ENCODE results near the gene GPR158. TPM values are rescaled to one million over a fixed set of nuclear protein-coding genes. Genes with fewer than 3 reads are reported as not detected.

GPR158 gene
- total and polyA plus RNA-seq, 2 donors (not counting 1 experiment from before 2014, with no cell fraction given) = 0.33 TPM; not detected in 1

GRCh38 chr10:25552283-25552919 is 377.6 kb downstream of the GPR158 start:
- H3K27ac ChIP-seq (ENCODE audit: insufficient read depth, low read length) = no peak overlapping the region
- DNase-seq (ENCODE audit: low read depth in 2 of 2) = peak in 1 of 2 donors; percentile 81
- TF ChIP-seq EZH2 (IDR thresholded peaks at IDR 0.05; ENCODE audit: low read length, missing control alignments) = no peak
- TF ChIP-seq CTCF (conservative IDR thresholded peaks at IDR 0.05 in 1 of 2, IDR thresholded peaks at IDR 0.05 in 1 of 2; ENCODE audit: low read depth in 1 of 2, low read length in 2 of 2) = no peak
- no peak overlapping the region for H3K9ac ChIP-seq (ENCODE audit: insufficient read depth, low read length)
- H3K4me1 ChIP-seq (ENCODE audit: control insufficient read depth, extremely low read depth, insufficient read depth, low read length) = no peaks in the 10 kb centered on the region
- no peak overlapping the region for H3K4me2 ChIP-seq (ENCODE audit: extremely low read depth, insufficient read depth, low read length)
- H3K79me2 ChIP-seq (ENCODE audit: control insufficient read depth, insufficient read depth, low read length) = no peaks in the 10 kb centered on the region
- H4K20me1 ChIP-seq (ENCODE audit: control insufficient read depth, extremely low read depth, insufficient read depth, low read length) = no peaks in the 10 kb centered on the region
- no peak overlapping the region for H2AFZ ChIP-seq (ENCODE audit: low read length)
- no peak overlapping the region for H3K4me3 ChIP-seq (replicated peaks in 1 of 4; ENCODE audit: control extremely low read depth in 1 of 4, insufficient read depth in 1 of 4, low read depth in 3 of 4, low read length in 4 of 4)
- no peaks in the 10 kb centered on the region for H3K9me3 ChIP-seq (ENCODE audit: control insufficient read depth, insufficient read depth, low read depth, low read length)
- no peaks in the 10 kb centered on the region for H3K36me3 ChIP-seq (ENCODE audit: control insufficient read depth, insufficient read depth, low read length)
- H3K27me3 ChIP-seq (ENCODE audit: control insufficient read depth, insufficient read depth, low read length) = no peaks in the 10 kb centered on the region

GRCh38 chr10:25555865-25556264 is 381.1 kb downstream of the GPR158 start:
- Histone ChIP-seq H3K4me2 (ENCODE audit: extremely low read depth, insufficient read depth, low read length) (no peak overlapping the region), H3K9me3 (ENCODE audit: control insufficient read depth, insufficient read depth, low read depth, low read length) (no peaks in the 10 kb centered on the region), H2AFZ (ENCODE audit: low read length) (no peak overlapping the region), H3K36me3 (ENCODE audit: control insufficient read depth, insufficient read depth, low read length) (no peaks in the 10 kb centered on the region), H4K20me1 (ENCODE audit: control insufficient read depth, extremely low read depth, insufficient read depth, low read length) (no peaks in the 10 kb centered on the region), H3K27me3 (ENCODE audit: control insufficient read depth, insufficient read depth, low read length) (no peaks in the 10 kb centered on the region), H3K79me2 (ENCODE audit: control insufficient read depth, insufficient read depth, low read length) (no peaks in the 10 kb centered on the region), H3K4me3 (replicated peaks in 1 of 4; ENCODE audit: control extremely low read depth in 1 of 4, insufficient read depth in 1 of 4, low read depth in 3 of 4, low read length in 4 of 4) (no peak overlapping the region), H3K9ac (ENCODE audit: insufficient read depth, low read length) (no peak overlapping the region), H3K4me1 (ENCODE audit: control insufficient read depth, extremely low read depth, insufficient read depth, low read length) (no peaks in the 10 kb centered on the region), H3K27ac (ENCODE audit: insufficient read depth, low read length) (no peak overlapping the region)
- no peak for TF ChIP-seq CTCF (conservative IDR thresholded peaks at IDR 0.05 in 1 of 2, IDR thresholded peaks at IDR 0.05 in 1 of 2; ENCODE audit: low read depth in 1 of 2, low read length in 2 of 2)
- peak in 1 of 2 donors; percentile 14 for DNase-seq (ENCODE audit: low read depth in 2 of 2)

- Histone ChIP-seq H3K4me3 (replicated peaks in 1 of 4; ENCODE audit: control extremely low read depth in 1 of 4, insufficient read depth in 1 of 4, low read depth in 3 of 4, low read length in 4 of 4) (no peak overlapping the region), H3K9ac (ENCODE audit: insufficient read depth, low read length) (no peak overlapping the region), H3K36me3 (ENCODE audit: control insufficient read depth, insufficient read depth, low read length) (no peaks in the 10 kb centered on the region), H3K4me1 (ENCODE audit: control insufficient read depth, extremely low read depth, insufficient read depth, low read length) (no peaks in the 10 kb centered on the region), H4K20me1 (ENCODE audit: control insufficient read depth, extremely low read depth, insufficient read depth, low read length) (no peaks in the 10 kb centered on the region), H2AFZ (ENCODE audit: low read length) (no peak overlapping the region), H3K27me3 (ENCODE audit: control insufficient read depth, insufficient read depth, low read length) (no peaks in the 10 kb centered on the region), H3K27ac (ENCODE audit: insufficient read depth, low read length) (no peak overlapping the region), H3K9me3 (ENCODE audit: control insufficient read depth, insufficient read depth, low read depth, low read length) (no peaks in the 10 kb centered on the region), H3K79me2 (ENCODE audit: control insufficient read depth, insufficient read depth, low read length) (no peaks in the 10 kb centered on the region), H3K4me2 (ENCODE audit: extremely low read depth, insufficient read depth, low read length) (no peak overlapping the region)
- TF ChIP-seq CTCF (conservative IDR thresholded peaks at IDR 0.05 in 1 of 2, IDR thresholded peaks at IDR 0.05 in 1 of 2; ENCODE audit: low read depth in 1 of 2, low read length in 2 of 2) (no peak), EZH2 (IDR thresholded peaks at IDR 0.05; ENCODE audit: low read length, missing control alignments) (no peak)
- peak in 1 of 2 donors; percentile 99 for DNase-seq (ENCODE audit: low read depth in 2 of 2)
Measured at GRCh38 chr10:25556457-25556856, 381.7 kb downstream of the GPR158 start.

All from fibroblast of lung (primary cell).